Neutrophil (primary cell): ENCODE measurements around the gene MORC1.

Source experiments
- H3K27ac ChIP-seq: fragments of 200-600 bp; sonication (generic); 2 replicates; pipeline ENCODE4 v1.5.1; 2016; ENCODE audit warnings: mild to moderate bottlenecking, moderate library complexity
- H3K27me3 ChIP-seq: fragments of 200-600 bp; sonication (generic); 2 replicates; pipeline ENCODE4 v1.6.0; 2016; ENCODE audit warnings: mild to moderate bottlenecking
- H3K36me3 ChIP-seq: fragments of 200-600 bp; sonication (generic); 2 replicates; pipeline ENCODE4 v1.5.1; 2017
- H3K4me1 ChIP-seq, 2 experiments: fragments of 200-600 bp in 1 of 2; sonication (generic) in 1 of 2; 1 replicate in 1 of 2; 2 replicates in 1 of 2; pipeline versions ENCODE4 v1.5.1 to v1.6.1; 2013 to 2016; ENCODE audit warnings: low read depth in 1 of 2, low read length in 1 of 2, mild to moderate bottlenecking in 1 of 2, moderate library complexity in 1 of 2; ENCODE audit not compliant: control insufficient read depth in 1 of 2, insufficient read depth in 1 of 2
- H3K4me3 ChIP-seq, 2 experiments: fragments of 200-600 bp in 1 of 2; sonication (generic) in 1 of 2; 1 replicate in 1 of 2; 2 replicates in 1 of 2; pipeline ENCODE4 v1.5.1; 2013 to 2016; ENCODE audit warnings: low read depth in 1 of 2, low read length in 1 of 2, mild to moderate bottlenecking in 1 of 2, moderate library complexity in 1 of 2
- H3K9me3 ChIP-seq: fragments of 200-600 bp; sonication (generic); 2 replicates; pipeline ENCODE4 v1.5.1; 2016
- CTCF ChIP-seq: fragments of 200-600 bp; sonication (generic); IDR thresholded peaks from 2 replicates; pipeline ENCODE4 v1.5.1; 2016; ENCODE audit warnings: antibody characterized with exemption

Gene MORC1

GRCh38 chr3:109045271-109046040, 72.5 kb downstream of the MORC1 start:
- Histone ChIP-seq H3K27me3 (no peaks in the 10 kb centered on the region), H3K27ac (no peak overlapping the region), H3K4me3 (no peak overlapping the region), H3K4me1 (no peaks in the 10 kb centered on the region), H3K36me3 (no peaks in the 10 kb centered on the region), H3K9me3 (no peaks in the 10 kb centered on the region)
- TF ChIP-seq CTCF = no peak

- Histone ChIP-seq H3K4me1 (no peaks in the 10 kb centered on the region), H3K27me3 (no peaks in the 10 kb centered on the region), H3K4me3 (no peak overlapping the region), H3K9me3 (no peaks in the 10 kb centered on the region), H3K36me3 (no peaks in the 10 kb centered on the region), H3K27ac (no peak overlapping the region)
- no peak for TF ChIP-seq CTCF
Observed at GRCh38 chr3:109035082-109035481, 82.9 kb downstream of the MORC1 start.

- Histone ChIP-seq H3K9me3 (no peaks in the 10 kb centered on the region), H3K27me3 (no peaks in the 10 kb centered on the region), H3K36me3 (no peaks in the 10 kb centered on the region), H3K4me3 (no peak overlapping the region), H3K4me1 (no peaks in the 10 kb centered on the region), H3K27ac (no peak overlapping the region)
- no peak for TF ChIP-seq CTCF
Observed at GRCh38 chr3:109033000-109033660, 84.8 kb downstream of the MORC1 start.

GRCh38 chr3:109028753-109029152, 89.2 kb downstream of the MORC1 start:
- Histone ChIP-seq H3K27ac (no peak overlapping the region), H3K9me3 (no peaks in the 10 kb centered on the region), H3K27me3 (no peaks in the 10 kb centered on the region), H3K4me1 (no peaks in the 10 kb centered on the region), H3K4me3 (no peak overlapping the region), H3K36me3 (no peaks in the 10 kb centered on the region)
- TF ChIP-seq CTCF = no peak

- no peaks in the 10 kb centered on the region for H3K4me1 ChIP-seq
- no peaks in the 10 kb centered on the region for H3K27me3 ChIP-seq
- no peak for TF ChIP-seq CTCF
- no peak overlapping the region for H3K4me3 ChIP-seq
- no peak overlapping the region for H3K27ac ChIP-seq
- no peaks in the 10 kb centered on the region for H3K9me3 ChIP-seq
- H3K36me3 ChIP-seq = no peaks in the 10 kb centered on the region
Observed at GRCh38 chr3:109026821-109027220, 91.1 kb downstream of the MORC1 start.
